ENCODE data around the gene MEG3. TPM values are rescaled to one million over a fixed set of nuclear protein-coding genes. Genes with fewer than 3 reads are reported as not detected.

Gene MEG3
- total and polyA plus RNA-seq, 2 of the 8 experiments (the other 6 are each of a cell fraction or from before 2014, with no cell fraction given) = 0.17 to 1.1 TPM

GRCh38 chr14:100816286-100816949 lies 9.5 kb upstream of the MEG3 start:
- Histone ChIP-seq H3K4me1 (replicated peaks in 1 of 4; ENCODE audit: control insufficient read depth in 3 of 4, insufficient read depth in 4 of 4, low read length in 3 of 4) (peaks cover 3 to 13% (median 5%) of the 10 kb centered on the region in 4 experiments; a peak in 5 of 7 replicates), H3K79me1 (ENCODE audit: low read depth, low read length) (no peaks in the 10 kb centered on the region), H3K23ac (ENCODE audit: insufficient read length) (no peak overlapping the region), H3K56ac (replicated peaks; ENCODE audit: insufficient read length, low read depth, low read length) (no peak overlapping the region), H4K20me1 (replicated peaks in 1 of 2; ENCODE audit: control insufficient read depth in 1 of 2, insufficient read depth in 2 of 2, low read length in 2 of 2) (peaks cover 0 to 2% of the 10 kb centered on the region in 2 experiments), H3K79me2 (ENCODE audit: control insufficient read depth in 1 of 2, insufficient read depth in 2 of 2, low read length in 2 of 2) (no peaks in the 10 kb centered on the region), H3K4me3 (ENCODE audit: extremely low read depth in 1 of 4, insufficient read depth in 2 of 4, low read depth in 3 of 4, low read length in 4 of 4) (no peak overlapping the region), H3K18ac (ENCODE audit: extremely low read depth, low read length) (no peak overlapping the region), H2BK120ac (replicated peaks; ENCODE audit: low read depth, low read length) (no peak overlapping the region), H2AK5ac (ENCODE audit: low read depth, low read length) (no peak overlapping the region), H3K27me3 (replicated peaks in 1 of 4; ENCODE audit: control insufficient read depth in 3 of 4, extremely low read depth in 1 of 4, insufficient read depth in 3 of 4, low read length in 3 of 4) (no peaks in the 10 kb centered on the region), H4K5ac (ENCODE audit: insufficient read length, low read depth, low read length) (no peak overlapping the region), H3K23me2 (ENCODE audit: low read depth, low read length) (no peaks in the 10 kb centered on the region), H2BK12ac (ENCODE audit: low read depth, low read length) (peak overlapping the region; percentile 29; the same call in 1 of the 2 replicates), H3K4me2 (ENCODE audit: insufficient read depth in 1 of 2, low read depth in 2 of 2, low read length in 2 of 2) (no peak overlapping the region), H2BK5ac (ENCODE audit: low read depth, low read length) (peak overlapping the region; percentile 40; the same call in 1 of the 2 replicates), H3K4ac (replicated peaks; ENCODE audit: insufficient read length, low read depth, low read length) (no peak overlapping the region), H3K36me3 (ENCODE audit: control insufficient read depth in 2 of 4, insufficient read depth in 4 of 4, low read length in 3 of 4) (no peaks in the 10 kb centered on the region), H2BK15ac (ENCODE audit: low read length) (no peak overlapping the region), H3K27ac (ENCODE audit: low read depth, low read length) (no peak overlapping the region), H4K91ac (replicated peaks; ENCODE audit: insufficient read length, low read length) (no peak overlapping the region), H3K9me3 (ENCODE audit: insufficient read depth in 2 of 2, low read depth in 1 of 2, low read length in 1 of 2) (peaks cover 5 to 11% of the 10 kb centered on the region in 2 experiments), H2BK20ac (ENCODE audit: low read length) (no peak overlapping the region), H4K8ac (ENCODE audit: extremely low read depth, insufficient read depth, low read length) (no peak overlapping the region), H2AFZ (ENCODE audit: low read length) (no peak overlapping the region), H3K14ac (ENCODE audit: insufficient read length) (no peak overlapping the region), H3K9ac (replicated peaks in 1 of 4; ENCODE audit: extremely low read depth in 1 of 4, low read depth in 3 of 4, low read length in 3 of 4) (no peak overlapping the region; a peak in 2 of 7 replicates)
- TF ChIP-seq HDAC6 (IDR thresholded peaks at IDR 0.05; ENCODE audit: low read depth, low read length) (no peak), GTF2F1 (IDR thresholded peaks at IDR 0.05; ENCODE audit: borderline replicate concordance, low read depth, low read length) (no peak), NANOG (IDR thresholded peaks at IDR 0.05; ENCODE audit: insufficient read depth, low read depth, low read length, poor library complexity, severe bottlenecking) (no peak)
- CTCF ChIA-PET (ENCODE audit: partially characterized antibody) = interaction anchor here (1.1 to 1.7 kb wide), 2 partner anchors 25 to 401 kb away, joined by 3 to 4 read pairs; no protein-coding TSS in a partner anchor
- DNase-seq (ENCODE audit: low read depth in 1 of 2, low spot score in 2 of 2) (no peak), FAIRE-seq (no peak)
- WGBS, 2 experiments (ENCODE audit: extremely low coverage in 1 of 2, insufficient coverage in 1 of 2, insufficient read length in 1 of 2, insufficient replicate concordance in 2 of 2, low coverage in 1 of 2, low lambda C conversion rate in 2 of 2, missing lambda C conversion rate in 1 of 2) = 81% methylated on average over 5 of the region's 5 CpGs; no CpG with 5 or more reads in 1 of the 2 experiments
- POLR2A ChIA-PET (ENCODE audit: partially characterized antibody) = no interaction called here

All from H1 (cell line).